OCI-LY7 (cell line): ENCODE data around the gene FOXA1. TPM values are rescaled to one million over a fixed set of nuclear protein-coding genes. Genes with fewer than 3 reads are reported as not detected.

Source experiments
- BruUV-seq: library from RNA; stranded (reverse); fragments of 400-500 nt; replicated peaks from 2 replicates; lab custom pipeline; 2021; lab: Mats Ljungman, UMichigan
- CTCF ChIA-PET: fragments of 300-600 bp; sonication (Branson Sonifier 250); formaldehyde crosslinking; loops from one replicate; lab custom pipeline; 2022; ENCODE audit warnings: antibody characterized with exemption; ENCODE audit not compliant: unreplicated experiment; lab: Charles Lee
- POLR2A ChIA-PET: fragments of 300-600 bp; sonication (Branson Sonifier 250); formaldehyde crosslinking; loops from one replicate; lab custom pipeline; 2022; ENCODE audit warnings: antibody characterized with exemption; lab: Charles Lee
- DNase-seq: peaks from one replicate; pipeline ENCODE4 v3.0.0-alpha.2; 2015; ENCODE audit warnings: low spot score
- H2AFZ ChIP-seq: fragments of 200-600 bp; sonication (generic), shearing (Covaris generic); 2 replicates; pipeline ENCODE4 v1.6.1; 2014; ENCODE audit warnings: mild to moderate bottlenecking, antibody characterized with exemption, low read length, moderate library complexity
- H3K27ac ChIP-seq: fragments of 200-600 bp; sonication (generic); 2 replicates; pipeline ENCODE4 v1.5.1; 2014; ENCODE audit warnings: mixed run types, low read depth, mild to moderate bottlenecking, moderate library complexity, low read length, inconsistent platforms; ENCODE audit not compliant: poor library complexity, severe bottlenecking
- H3K36me3 ChIP-seq: fragments of 200-600 bp; sonication (generic); 2 replicates; pipeline ENCODE4 v1.6.1; 2014; ENCODE audit warnings: mild to moderate bottlenecking, antibody characterized with exemption, low read length, moderate library complexity, mixed read lengths; ENCODE audit not compliant: insufficient read depth
- H3K4me1 ChIP-seq: fragments of 200-600 bp; sonication (generic); 2 replicates; pipeline ENCODE4 v1.5.1; 2014; ENCODE audit warnings: mild to moderate bottlenecking, low read length; ENCODE audit not compliant: insufficient read depth, poor library complexity, severe bottlenecking
- H3K4me2 ChIP-seq: fragments of 200-600 bp; sonication (generic); 2 replicates; pipeline ENCODE4 v1.6.1; 2014; ENCODE audit warnings: mild to moderate bottlenecking, low read length
- H3K4me3 ChIP-seq: fragments of 200-600 bp; sonication (generic); 2 replicates; pipeline ENCODE4 v1.5.1; 2014; ENCODE audit warnings: mild to moderate bottlenecking, low read depth, low read length; ENCODE audit not compliant: poor library complexity, severe bottlenecking
- H3K79me2 ChIP-seq: fragments of 200-600 bp; sonication (generic); 2 replicates; pipeline ENCODE4 v1.6.1; 2016; ENCODE audit warnings: low read depth, mild to moderate bottlenecking, low read length, moderate library complexity, mixed read lengths; ENCODE audit not compliant: insufficient read depth
- H3K9me2 ChIP-seq: fragments of 200-600 bp; sonication (generic); 2 replicates; pipeline ENCODE4 v1.6.1; 2016; ENCODE audit warnings: mild to moderate bottlenecking, low read length, mixed read lengths; ENCODE audit not compliant: insufficient read depth
- H3K9me3 ChIP-seq: fragments of 200-600 bp; sonication (generic); 2 replicates; pipeline ENCODE4 v1.6.1; 2014; ENCODE audit warnings: mild to moderate bottlenecking, mixed run types, low read length, mixed read lengths
- H4K20me1 ChIP-seq: fragments of 200-600 bp; sonication (generic); 2 replicates; pipeline ENCODE4 v1.6.1; 2014; ENCODE audit warnings: mild to moderate bottlenecking, antibody characterized with exemption, low read length, moderate library complexity, mixed read lengths; ENCODE audit not compliant: insufficient read depth
- CTCF ChIP-seq: fragments of 200-600 bp; sonication (generic); conservative IDR thresholded peaks from 2 replicates; pipeline ENCODE4 v1.5.1; 2014; ENCODE audit warnings: mild to moderate bottlenecking, antibody characterized with exemption, low read length, moderate library complexity, mixed read lengths
- EZH2phosphoT487 ChIP-seq: fragments of 200-600 bp; sonication (generic); IDR thresholded peaks from 2 replicates; pipeline ENCODE4 v1.6.1; 2018; ENCODE audit warnings: low read depth, borderline replicate concordance, mild to moderate bottlenecking, mixed run types, antibody characterized with exemption, low read length, moderate library complexity, mixed read lengths
- intact Hi-C: fragments of 100-400 bp; cut with micrococcal nuclease; formaldehyde crosslinking; loops from one replicate; pipeline ENCODE4 v1.10.0; 2022; ENCODE audit not compliant: unreplicated experiment
- total RNA-seq, 2 experiments: library from RNA; depleted of rRNA in 1 of 2; stranded (reverse); fragments of >200 nt in 1 of 2; shearing (Covaris generic) in 1 of 2; gene quantifications; 2 replicates each; pipeline ENCODE4 v1.2.3, GENCODE V29; 2014 to 2022

Gene FOXA1
- total RNA-seq, 2 experiments from 2014 or later: not detected

GRCh38 chr14:37615582-37616289 lies 20.7 kb upstream of the FOXA1 start:
- no TSS peak for BruUV-seq
- ChIA-PET CTCF (no interaction called here), POLR2A (no interaction called here)
- Histone ChIP-seq H4K20me1 (no peaks in the 10 kb centered on the region), H3K9me2 (no peaks in the 10 kb centered on the region), H3K27ac (no peak overlapping the region), H3K36me3 (no peaks in the 10 kb centered on the region), H3K4me3 (no peak overlapping the region), H3K79me2 (no peaks in the 10 kb centered on the region), H3K4me2 (no peak overlapping the region), H3K9me3 (peaks cover 6% of the 10 kb centered on the region; the same call in 1 of the 2 replicates), H2AFZ (no peak overlapping the region), H3K4me1 (no peaks in the 10 kb centered on the region)
- DNase-seq: no peak
- intact Hi-C loops: no loop called here
- TF ChIP-seq CTCF: no peak
- no peak for TF ChIP-seq EZH2phosphoT487

- TF ChIP-seq CTCF (no peak), EZH2phosphoT487 (no peak)
- Histone ChIP-seq H4K20me1 (no peaks in the 10 kb centered on the region), H3K4me3 (no peak overlapping the region), H3K4me1 (no peaks in the 10 kb centered on the region), H3K9me2 (no peaks in the 10 kb centered on the region), H3K4me2 (no peak overlapping the region), H2AFZ (no peak overlapping the region), H3K27ac (no peak overlapping the region), H3K79me2 (no peaks in the 10 kb centered on the region), H3K9me3 (peaks cover 3% of the 10 kb centered on the region; the same call in 1 of the 2 replicates), H3K36me3 (no peaks in the 10 kb centered on the region)
- POLR2A ChIA-PET: interaction anchor here (0.9 kb wide), 1 partner anchor 371 kb away, joined by 3 read pairs; no protein-coding TSS in a partner anchor
- intact Hi-C loops: no loop called here
- CTCF ChIA-PET: no interaction called here
- no TSS peak for BruUV-seq
- no peak for DNase-seq
These were observed 16.0 kb upstream of the FOXA1 start for GRCh38 chr14:37610945-37611523.

GRCh38 chr14:37608649-37609048 lies 13.6 kb upstream of the FOXA1 start:
- POLR2A ChIA-PET: no interaction called here
- Histone ChIP-seq H3K4me3 (no peak overlapping the region), H3K9me2 (no peaks in the 10 kb centered on the region), H4K20me1 (no peaks in the 10 kb centered on the region), H2AFZ (no peak overlapping the region), H3K27ac (no peak overlapping the region), H3K36me3 (no peaks in the 10 kb centered on the region), H3K9me3 (no peaks in the 10 kb centered on the region), H3K4me2 (no peak overlapping the region), H3K4me1 (no peaks in the 10 kb centered on the region), H3K79me2 (no peaks in the 10 kb centered on the region)
- no peak for TF ChIP-seq EZH2phosphoT487
- no peak for TF ChIP-seq CTCF
- DNase-seq: no peak
- intact Hi-C loops: no loop called here
- no TSS peak for BruUV-seq
- CTCF ChIA-PET: no interaction called here
